Cortex of kidney (tissue), 1 donor: ENCODE data around the gene OR6N1.

ENCODE experiments used
- DNase-seq: peaks from one replicate; lab custom pipeline; 2025; lab: John Stamatoyannopoulos, UW

Gene OR6N1, protein sequence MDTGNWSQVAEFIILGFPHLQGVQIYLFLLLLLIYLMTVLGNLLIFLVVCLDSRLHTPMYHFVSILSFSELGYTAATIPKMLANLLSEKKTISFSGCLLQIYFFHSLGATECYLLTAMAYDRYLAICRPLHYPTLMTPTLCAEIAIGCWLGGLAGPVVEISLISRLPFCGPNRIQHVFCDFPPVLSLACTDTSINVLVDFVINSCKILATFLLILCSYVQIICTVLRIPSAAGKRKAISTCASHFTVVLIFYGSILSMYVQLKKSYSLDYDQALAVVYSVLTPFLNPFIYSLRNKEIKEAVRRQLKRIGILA

GRCh38 chr1:158771950-158772866 lies at the start of gene OR6N1:
TSS of gene OR6N1 (minus strand) at chr1:158772195. CDS start at chr1:158766682, 5,513 bp downstream.
- no peak for DNase-seq

DNA sequence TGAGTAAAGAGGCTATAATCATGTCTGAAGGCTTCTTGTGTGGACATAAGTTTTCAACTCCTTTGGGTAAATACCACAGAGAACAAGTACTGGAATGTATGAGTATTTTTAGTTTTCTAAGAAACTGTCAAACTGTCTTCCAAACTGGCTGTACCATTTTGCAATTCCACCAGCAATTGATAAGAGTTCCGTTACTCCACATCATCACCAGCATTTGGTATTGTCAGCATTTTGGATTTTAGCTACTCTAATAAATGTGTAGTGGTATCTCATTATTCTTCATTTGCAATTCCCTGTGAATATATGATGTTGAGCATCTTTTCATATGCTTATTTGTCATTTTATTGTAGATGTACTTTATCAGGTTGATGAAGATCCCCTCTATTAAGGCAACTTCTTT lies 49.7 kb upstream of the OR6N1 start:
- no peak for DNase-seq

DNA sequence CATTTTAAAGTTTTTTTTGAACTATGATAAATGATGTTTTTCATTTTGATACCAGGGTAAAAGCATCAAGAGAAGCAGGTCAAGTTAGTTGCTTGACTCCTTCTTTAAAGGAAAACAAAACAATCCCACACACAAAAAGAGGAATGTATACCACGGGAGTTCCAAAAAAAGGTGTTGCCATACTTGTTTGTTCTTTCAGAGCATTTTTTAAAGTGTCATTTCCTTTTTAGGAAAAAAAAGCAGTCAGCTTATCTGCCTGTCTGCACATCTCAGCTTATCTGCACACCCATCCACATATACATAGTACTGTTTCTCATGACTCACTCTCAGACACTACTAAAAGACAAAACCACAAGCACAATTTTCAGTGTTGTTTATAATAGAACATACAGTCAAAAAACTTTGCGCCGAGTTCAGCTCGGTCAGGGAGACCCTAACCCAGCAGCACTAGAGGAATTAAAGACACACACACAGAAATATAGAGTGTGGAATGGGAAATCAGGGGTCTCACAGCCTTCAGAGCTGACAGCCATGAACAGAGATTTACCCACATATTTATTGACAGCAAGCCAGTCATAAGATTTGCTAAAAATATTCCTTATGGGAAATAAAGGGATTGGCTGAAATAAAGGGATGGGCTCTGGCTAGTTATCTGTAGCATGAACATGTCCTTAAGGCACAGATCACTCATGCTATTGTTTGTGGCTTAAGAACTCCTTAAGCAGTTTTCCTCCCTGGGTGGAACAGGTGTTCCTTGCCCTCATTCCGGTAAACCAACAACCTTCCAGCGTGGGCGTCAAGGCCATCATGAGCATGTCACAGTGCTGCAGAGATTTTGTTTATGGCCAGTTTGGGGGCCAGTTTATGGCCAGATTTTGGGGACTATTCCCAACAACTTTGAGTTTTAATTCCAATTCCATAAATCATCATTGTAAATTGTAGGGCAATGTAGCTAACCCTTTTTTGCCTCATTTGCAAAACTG lies 47.8 kb upstream of the OR6N1 start:
- DNase-seq = no peak

DNA sequence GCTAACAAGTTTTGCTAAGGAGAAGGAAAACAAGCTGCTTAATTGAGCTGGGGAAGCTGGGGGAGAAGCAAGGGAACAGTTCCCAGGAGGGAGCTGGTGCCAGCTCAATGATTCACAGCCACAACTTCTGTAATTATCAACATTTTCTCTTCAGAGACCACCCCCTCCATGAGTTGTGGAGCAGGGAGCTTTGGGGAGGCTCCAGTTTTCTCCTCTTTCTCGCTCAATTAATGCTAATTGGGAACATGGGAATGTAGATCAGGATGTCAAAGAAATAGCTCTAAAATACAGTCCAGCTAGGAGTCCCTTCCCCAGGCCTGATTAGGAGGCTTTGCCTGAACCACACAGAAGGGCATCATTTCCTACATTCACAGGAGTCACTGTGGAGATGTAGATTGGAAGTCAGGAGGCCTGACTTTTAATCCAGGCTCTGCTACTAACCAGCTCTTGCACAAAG lies 47.0 kb upstream of the OR6N1 start:
- DNase-seq = no peak

DNA sequence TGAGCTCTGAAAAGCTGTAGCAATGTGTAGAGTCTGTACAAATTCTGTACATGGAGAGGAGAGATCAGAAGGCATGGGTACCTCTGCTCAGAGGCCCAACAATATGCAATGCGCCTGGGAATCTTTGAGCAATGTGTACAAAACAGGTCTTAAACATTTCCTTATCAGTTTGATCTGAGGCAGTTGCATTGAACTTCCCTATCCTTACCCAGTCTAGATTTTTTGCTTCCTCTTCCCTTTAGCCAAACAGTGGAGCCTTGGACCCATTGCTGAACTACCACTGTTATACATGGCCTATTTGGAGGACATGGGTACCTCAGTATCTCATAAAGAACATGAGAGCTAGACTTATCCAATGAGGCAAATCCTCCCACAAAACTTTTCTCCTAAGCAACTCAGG lies 46.6 kb upstream of the OR6N1 start:
- DNase-seq = no peak

- no peak for DNase-seq
Measured at GRCh38 chr1:158814970-158815369, 43.0 kb upstream of the OR6N1 start.

DNA sequence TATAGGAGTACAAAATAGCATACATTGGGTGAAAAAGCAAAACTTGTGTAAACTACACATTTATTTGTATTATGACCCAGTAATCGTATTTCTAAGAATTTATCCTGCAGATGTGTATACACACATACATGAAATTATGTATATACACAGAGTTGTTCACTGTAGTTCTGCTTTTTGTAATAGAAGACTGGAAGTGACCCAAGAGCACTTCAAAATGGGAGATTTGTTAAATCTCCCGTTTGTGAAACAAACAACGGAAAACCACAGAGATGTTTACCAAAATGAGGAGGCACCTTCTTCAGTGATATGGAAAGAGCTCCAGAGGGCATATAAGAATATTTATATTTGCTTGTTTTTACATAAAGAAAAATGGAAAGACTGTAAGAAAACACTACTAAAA lies 41.2 kb upstream of the OR6N1 start:
- no peak for DNase-seq

- no peak for DNase-seq
Measured at GRCh38 chr1:158812336-158812735, 40.3 kb upstream of the OR6N1 start.

GRCh38 chr1:158810311-158810710 lies 38.3 kb upstream of the OR6N1 start:
- DNase-seq = no peak

GRCh38 chr1:158809862-158810261 lies 37.9 kb upstream of the OR6N1 start:
- DNase-seq = no peak

DNA sequence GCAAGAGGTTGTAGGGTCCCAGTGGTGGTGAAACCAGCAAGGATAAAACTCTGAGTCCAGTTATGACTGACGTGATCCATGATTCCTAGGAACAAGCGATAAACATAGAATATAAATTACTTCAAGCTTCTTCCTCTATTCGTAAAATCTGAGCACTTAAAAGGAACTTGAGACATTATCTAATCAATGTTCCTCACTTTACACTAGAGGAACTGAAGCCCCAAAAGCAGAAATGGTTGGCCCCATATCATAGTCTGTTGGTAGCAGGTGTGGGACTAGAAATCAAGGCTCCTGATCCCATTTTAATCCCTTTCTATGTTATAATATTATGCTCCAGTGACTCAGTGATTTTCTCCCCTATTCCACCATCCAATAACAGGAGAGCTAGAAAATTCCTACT lies 37.3 kb upstream of the OR6N1 start:
- DNase-seq = no peak

DNA sequence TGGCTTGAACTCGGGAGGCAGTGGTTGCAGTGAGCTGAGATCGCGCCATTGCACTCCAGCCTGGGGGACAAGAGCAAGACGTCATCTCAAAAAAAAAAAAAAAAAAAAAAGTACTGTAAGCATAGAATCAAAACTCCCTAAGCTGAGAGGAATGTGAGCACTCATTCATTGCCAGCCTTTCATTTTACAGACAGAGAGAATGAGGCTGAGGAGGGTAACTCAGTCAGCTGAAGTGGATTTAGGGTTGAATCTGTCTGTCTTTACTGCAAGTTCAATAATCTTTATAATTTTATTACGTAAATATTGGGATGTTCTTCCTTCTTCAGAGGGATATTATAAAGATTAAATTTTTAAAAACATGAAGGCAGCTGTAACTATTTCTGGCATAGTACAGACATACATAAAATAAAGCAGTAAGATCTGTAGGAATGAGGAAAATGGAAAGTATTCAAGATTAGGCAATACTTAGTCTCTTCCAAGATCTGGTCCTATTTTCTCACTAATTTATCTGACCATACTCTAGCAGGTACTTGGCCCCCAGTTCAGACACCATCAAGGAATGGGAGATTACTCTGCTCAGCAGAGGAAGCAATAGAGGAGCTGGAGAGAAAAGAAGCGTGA lies 35.0 kb upstream of the OR6N1 start:
- no peak for DNase-seq

GRCh38 chr1:158803678-158804077 lies 31.7 kb upstream of the OR6N1 start:
- no peak for DNase-seq

- no peak for DNase-seq
Measured at GRCh38 chr1:158801396-158801795, 29.4 kb upstream of the OR6N1 start.

DNA sequence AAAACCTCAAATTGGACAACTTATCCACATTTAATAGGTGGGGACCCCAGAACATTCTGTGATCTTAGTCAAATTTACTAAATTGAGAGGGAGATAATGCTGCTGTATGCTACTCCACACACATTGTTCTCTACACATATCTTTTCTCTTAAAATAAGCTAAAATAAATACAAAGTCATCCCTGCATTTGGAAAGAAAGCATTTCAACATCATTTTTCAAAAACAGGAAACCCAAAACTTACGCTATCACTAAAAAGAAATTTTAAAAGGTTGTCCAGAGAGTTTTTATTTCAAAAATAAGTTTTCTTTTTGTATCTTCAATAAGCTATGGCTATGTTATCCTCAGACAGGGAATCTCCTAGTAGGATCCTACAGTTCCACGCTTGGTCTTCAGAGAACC lies 28.5 kb upstream of the OR6N1 start:
- no peak for DNase-seq

GRCh38 chr1:158799689-158800088 lies 27.7 kb upstream of the OR6N1 start:
- no peak for DNase-seq

- no peak for DNase-seq
Measured at GRCh38 chr1:158798531-158798930, 26.5 kb upstream of the OR6N1 start.

DNA sequence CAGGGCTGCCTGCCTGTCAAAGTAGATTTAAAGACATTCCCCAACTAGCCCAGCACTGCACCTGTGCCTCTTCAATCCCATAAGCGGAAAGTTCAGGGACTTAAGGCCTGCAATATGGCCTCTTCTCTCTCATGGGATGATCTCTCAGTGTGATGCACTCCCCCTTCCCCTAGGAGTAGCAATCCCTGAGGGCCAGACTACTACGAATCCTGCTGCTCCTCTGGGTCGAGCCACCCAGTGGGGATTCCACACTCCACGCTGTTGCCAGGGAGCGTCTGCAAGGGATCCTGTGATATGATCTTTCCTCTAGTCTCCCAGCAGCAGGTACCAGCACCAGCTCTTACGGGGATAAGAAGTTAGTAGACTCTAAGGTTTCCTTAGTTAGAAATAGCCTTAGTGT lies 22.3 kb upstream of the OR6N1 start:
- no peak for DNase-seq

DNA sequence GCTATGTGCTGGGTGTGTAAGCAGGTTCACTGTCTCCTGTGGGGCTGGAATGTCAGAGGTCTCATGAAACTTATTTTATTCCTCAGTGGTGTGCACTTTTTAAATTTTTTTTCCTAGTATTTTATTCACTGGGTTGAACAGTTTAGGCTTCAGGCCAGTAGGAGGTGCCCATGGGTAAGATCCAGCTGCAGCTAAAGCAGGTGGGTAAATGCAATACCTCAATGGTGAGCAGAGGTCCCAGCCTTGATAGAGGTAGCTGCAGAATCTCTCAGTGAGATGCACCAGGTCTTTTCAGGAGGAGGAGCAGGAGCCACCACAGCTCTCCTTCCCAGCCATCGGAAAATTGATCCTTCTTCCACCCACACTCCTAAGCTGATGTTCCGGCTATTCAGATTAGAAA lies 21.6 kb upstream of the OR6N1 start:
- no peak for DNase-seq

DNA sequence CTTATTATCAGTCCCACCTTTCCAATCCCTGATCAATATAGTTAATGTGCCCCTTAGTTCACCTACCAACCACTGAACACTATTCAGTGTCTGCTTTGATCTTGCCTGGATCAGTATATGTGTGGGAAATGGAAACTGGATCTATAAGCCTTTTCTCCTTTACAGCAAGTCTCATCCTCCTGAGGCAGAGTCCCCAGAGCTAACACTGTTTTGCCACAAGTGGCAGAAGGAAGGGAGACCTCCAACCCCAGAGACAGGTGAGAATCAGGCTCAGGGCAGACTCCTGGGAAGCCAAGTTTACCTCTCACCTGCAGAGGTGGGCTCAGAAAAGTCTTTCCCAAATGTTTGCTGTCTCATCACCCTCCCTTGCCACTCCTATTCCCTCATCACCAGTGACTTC lies 9.1 kb upstream of the OR6N1 start, which contains the start of gene OR6N2:
Gene OR6N2 (minus strand): TSS at position 101 of the 400 bp plus-strand sequence. CDS start 3,569 bp downstream, outside the sequence.
- no peak for DNase-seq

DNA sequence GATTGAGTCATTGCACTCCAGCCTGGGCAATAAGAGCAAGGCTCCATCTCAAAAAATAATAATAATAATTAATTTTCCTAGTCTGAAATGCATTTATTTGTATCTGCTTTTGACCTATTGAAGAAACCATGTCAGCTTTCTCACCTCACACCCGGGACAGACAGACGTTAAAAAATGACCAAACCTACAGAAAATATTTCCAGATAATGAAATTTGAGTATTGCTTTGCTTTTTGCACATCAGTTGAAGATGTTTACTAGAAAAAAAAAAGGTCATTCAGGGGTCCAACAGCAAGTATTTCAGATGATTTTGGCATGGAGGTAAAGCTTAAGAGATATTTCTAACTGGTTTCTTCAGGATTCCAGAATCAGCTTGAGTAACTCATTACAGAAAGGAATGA lies 17.6 kb downstream of the OR6N1 start, which contains the start of gene OR6K6:
Gene OR6K6 (plus strand): TSS at position 301 of the 400 bp plus-strand sequence. CDS start 168 bp downstream, outside the sequence.
- DNase-seq = no peak
